HepG2 (cell line): Measurements from ENCODE around the gene ID4. TPM values are rescaled to one million over a fixed set of nuclear protein-coding genes. Genes with fewer than 3 reads are reported as not detected.
A peak's percentile ranks its signal among the peaks of the same experiment; 100 is the strongest.

ENCODE experiments used
- ATAC-seq: fragments of 200-7000 bp; cut with Tn5 transposase; 3 replicates; pipeline ENCODE4 v1.9.1; 2020; ENCODE audit warnings: mild to moderate bottlenecking, moderate library complexity
- BruUV-seq: library from RNA; stranded (reverse); fragments of 400-500 nt; replicated peaks from 2 replicates; lab custom pipeline; 2021; lab: Mats Ljungman, UMichigan
- CTCF ChIA-PET: fragments of 300-600 bp; formaldehyde crosslinking; extraction: SDS; loops from one replicate; lab custom pipeline; 2021; ENCODE audit warnings: low total read pairs, inconsistent platforms, low intra/inter-chr PET ratio; lab: Yijun Ruan, JAX
- POLR2A ChIA-PET: fragments of 350-600 bp; sonication (Branson Sonifier 250); formaldehyde crosslinking; loops from one replicate; lab custom pipeline; 2020; ENCODE audit warnings: antibody characterized with exemption, inconsistent platforms; lab: Yijun Ruan, JAX
- DNase-seq: peaks from one replicate; pipeline ENCODE4 v3.0.0-alpha.2; 2015; ENCODE audit warnings: low spot score
- FAIRE-seq: peaks from 3 replicates; lab custom pipeline; 2011; peaks lifted over from hg19 to GRCh38; lab: Jason Lieb, UNC
- H2AFZ ChIP-seq: one replicate; pipeline ENCODE4 v1.6.1; 2011; ENCODE audit warnings: low read length, inconsistent platforms
- H3K27ac ChIP-seq: fragments of 300-600 bp; 3 replicates; pipeline ENCODE4 v1.8.0; 2011; ENCODE audit warnings: mixed run types, mild to moderate bottlenecking, mixed read lengths, low read length, inconsistent platforms; ENCODE audit not compliant: insufficient read depth; ENCODE audit errors: extremely low read length
- H3K27me3 ChIP-seq, 2 experiments: fragments of 200-600 bp in 1 of 2; 2 replicates in 1 of 2; 3 replicates in 1 of 2; pipeline versions ENCODE4 v1.6.0 to v1.8.0; 2011; ENCODE audit warnings: low read length in 2 of 2, mild to moderate bottlenecking in 2 of 2, moderate library complexity in 2 of 2, inconsistent platforms in 1 of 2; ENCODE audit not compliant: insufficient read depth in 2 of 2, control insufficient read depth in 1 of 2
- H3K36me3 ChIP-seq, 2 experiments: fragments of 200-600 bp in 1 of 2; replicated peaks in 1 of 2; 2 replicates in 1 of 2; 3 replicates in 1 of 2; pipeline versions ENCODE4 v1.5.1 to v1.8.0; 2011; ENCODE audit warnings: low read length in 2 of 2, inconsistent platforms in 1 of 2; ENCODE audit not compliant: insufficient read depth in 2 of 2, control insufficient read depth in 1 of 2
- H3K4me1 ChIP-seq: 2 replicates; pipeline ENCODE4 v1.5.1; 2012; ENCODE audit warnings: low read length, inconsistent platforms; ENCODE audit not compliant: insufficient read depth
- H3K4me2 ChIP-seq: 2 replicates; pipeline ENCODE4 v1.6.0; 2011; ENCODE audit warnings: low read depth, low read length, inconsistent platforms
- H3K4me3 ChIP-seq, 3 experiments: fragments of 200-600 bp in 1 of 3; sonication (generic), shearing (Covaris generic) in 1 of 3; replicated peaks in 1 of 3; 2 replicates each; pipeline ENCODE4 v1.5.1; 2011 to 2016; ENCODE audit warnings: low read length in 3 of 3, inconsistent platforms in 2 of 3, low read depth in 2 of 3, mild to moderate bottlenecking in 2 of 3, control low read depth in 1 of 3, mixed read lengths in 1 of 3; ENCODE audit not compliant: insufficient read depth in 1 of 3
- H3K79me2 ChIP-seq: one replicate; pipeline ENCODE4 v1.6.1; 2011; ENCODE audit warnings: low read length, inconsistent platforms; ENCODE audit not compliant: insufficient read depth
- H3K9ac ChIP-seq: 2 replicates; pipeline ENCODE4 v1.6.0; 2011; ENCODE audit warnings: mild to moderate bottlenecking, low read depth, low read length, inconsistent platforms; ENCODE audit not compliant: insufficient read depth
- H3K9me3 ChIP-seq: 2 replicates; pipeline ENCODE4 v1.5.1; 2012; ENCODE audit warnings: mild to moderate bottlenecking, low read length
- H4K20me1 ChIP-seq: 2 replicates; pipeline ENCODE4 v1.6.0; 2011; ENCODE audit warnings: inconsistent platforms, mild to moderate bottlenecking, low read length, moderate library complexity; ENCODE audit not compliant: insufficient read depth
- CEBPB ChIP-seq: IDR thresholded peaks from 2 replicates; pipeline ENCODE4 v1.6.1; 2011; ENCODE audit warnings: low read depth, low read length, improper control_type of control experiment, borderline replicate concordance
- CEBPG ChIP-seq: IDR thresholded peaks from 2 replicates; pipeline ENCODE4 v1.6.1; 2016
- CREB1 ChIP-seq, 2 experiments: fragments of 450-650 bp in 1 of 2; IDR thresholded peaks; 2 replicates each; pipeline ENCODE4 v1.6.1; 2016 to 2017; ENCODE audit warnings: control low read depth in 1 of 2, mild to moderate bottlenecking in 1 of 2, missing compliant biosample characterization in 1 of 2, missing genetic modification characterization in 1 of 2
- ETV5 ChIP-seq: IDR thresholded peaks from 2 replicates; pipeline ENCODE4 v1.6.1; 2018; ENCODE audit warnings: missing biosample characterization, missing genetic modification reagents, inconsistent platforms, borderline replicate concordance
- FOXA1 ChIP-seq, 2 experiments: fragments of 450-650 bp in 1 of 2; sonication (generic) in 1 of 2; formaldehyde crosslinking in 1 of 2; IDR thresholded peaks; 2 replicates each; pipeline versions ENCODE4 v1.4.0 to v1.6.1; 2016 to 2020; ENCODE audit warnings: missing genetic modification reagents in 1 of 2
- FOXC1 ChIP-seq: sonication (generic); formaldehyde crosslinking; IDR thresholded peaks from 2 replicates; pipeline ENCODE4 v1.8.0; 2022; ENCODE audit warnings: mild to moderate bottlenecking, missing genetic modification reagents, borderline replicate concordance
- GATAD2A ChIP-seq: IDR thresholded peaks from 2 replicates; pipeline ENCODE4 v1.6.1; 2016
- HNF4A ChIP-seq: sonication (generic); formaldehyde crosslinking; IDR thresholded peaks from 2 replicates; pipeline ENCODE4 v1.4.0; 2020; ENCODE audit warnings: missing genetic modification reagents
- KDM4B ChIP-seq: sonication (generic); formaldehyde crosslinking; IDR thresholded peaks from 2 replicates; pipeline ENCODE4 v1.4.0; 2020; ENCODE audit warnings: missing genetic modification reagents
- PLSCR1 ChIP-seq: sonication (generic); formaldehyde crosslinking; IDR thresholded peaks from 2 replicates; pipeline ENCODE4 v1.5.0; 2020; ENCODE audit warnings: missing genetic modification reagents, mild to moderate bottlenecking, borderline replicate concordance
- THAP9 ChIP-seq: sonication (generic); formaldehyde crosslinking; IDR thresholded peaks from 2 replicates; pipeline ENCODE4; 2020; ENCODE audit warnings: missing genetic modification reagents, mild to moderate bottlenecking, borderline replicate concordance
- ZBTB21 ChIP-seq: sonication (generic); formaldehyde crosslinking; IDR thresholded peaks from 2 replicates; pipeline ENCODE4 v1.4.0; 2020; ENCODE audit warnings: missing genetic modification reagents
- ZNF12 ChIP-seq: sonication (generic); formaldehyde crosslinking; IDR thresholded peaks from 2 replicates; pipeline ENCODE4 v1.5.0; 2020; ENCODE audit warnings: missing genetic modification reagents
- ZNF430 ChIP-seq: sonication (generic); formaldehyde crosslinking; IDR thresholded peaks from 2 replicates; pipeline ENCODE4 v1.9.0; 2021; ENCODE audit warnings: mild to moderate bottlenecking, missing genetic modification reagents
- WGBS: methylation state at CpG from one replicate; pipeline ENCODE4 v1.1.6; 2017; ENCODE audit warnings: low lambda C conversion rate; 5-methylcytosine and 5-hydroxymethylcytosine counted together
- in situ Hi-C: cut with HindIII; loops from 2 replicates; pipeline ENCODE4 v1.10.0; 2017; ENCODE audit warnings: low pct_unique_long_range_greater_than_20kb; ENCODE audit not compliant: extremely low pct_ligation_motif_present
- intact Hi-C: fragments of 100-400 bp; cut with micrococcal nuclease; formaldehyde crosslinking; loops from one replicate; pipeline ENCODE4 v1.10.0; 2022; ENCODE audit not compliant: unreplicated experiment
- polyA plus RNA-seq, 8 experiments: library from polyadenylated mRNA; depleted of rRNA in 3 of 8; stranded (reverse) in 7 of 8; unstranded in 1 of 8; fragments of >200 nt; fragmentation: Illumina TruSeq in 4 of 8; extraction: Trizol in 4 of 8; gene quantifications; 2 replicates each; pipeline versions ENCODE4 v1.2.1 to v1.2.3, GENCODE V29; 2011 to 2016; ENCODE audit warnings: low read depth in 4 of 8, missing spikeins in 1 of 8, mixed read lengths in 1 of 8; ENCODE audit not compliant: insufficient read depth in 1 of 8
- total RNA-seq, 5 experiments: library from RNA; depleted of rRNA; stranded (reverse); fragments of >200 nt; fragmentation: Illumina TruSeq; extraction: Trizol; gene quantifications; 2 replicates each; pipeline ENCODE4 v1.2.3, GENCODE V29; 2016; ENCODE audit warnings: low read depth in 1 of 5
- TF ChIP-seq, protein P1 (sequence below): sonication (generic); formaldehyde crosslinking; IDR thresholded peaks from 2 replicates; pipeline ENCODE4 v1.4.0; 2020; ENCODE audit warnings: mild to moderate bottlenecking, missing genetic modification reagents

Gene ID4
- total and polyA plus RNA-seq, 2 of the 13 experiments (the other 11 are each of a cell fraction or from before 2014, with no cell fraction given) = 0.20 to 0.44 TPM

DNA sequence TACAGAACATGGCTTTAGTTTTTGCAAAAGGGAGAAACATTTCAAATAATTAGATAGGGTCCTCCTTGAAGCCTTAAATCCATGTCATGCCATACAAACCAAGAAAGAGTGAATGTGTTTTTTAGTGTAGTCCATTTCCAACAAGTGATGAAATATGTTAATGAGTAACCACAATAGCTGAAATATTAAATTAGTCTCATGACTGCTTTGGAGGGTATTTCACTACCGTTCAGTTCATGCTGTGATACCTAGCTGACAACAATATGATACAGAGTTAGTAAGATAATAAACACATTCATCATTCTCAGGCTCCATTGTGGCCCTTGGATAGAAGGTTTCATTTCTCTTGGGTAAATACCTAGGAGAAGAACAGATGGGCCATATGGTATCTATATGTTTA lies 5.8 kb upstream of the ID4 start:
- no peak for ATAC-seq
- ChIA-PET POLR2A (no interaction called here), CTCF (no interaction called here)
- 39% methylated on average over 1 of the region's 1 CpG for WGBS
- Histone ChIP-seq H3K79me2 (no peaks in the 10 kb centered on the region), H3K27me3 (no peaks in the 10 kb centered on the region), H3K4me1 (peaks cover 28% of the 10 kb centered on the region), H3K27ac (no peak overlapping the region), H3K4me2 (no peak overlapping the region), H3K4me3 (no peak overlapping the region), H3K36me3 (no peaks in the 10 kb centered on the region), H2AFZ (no peak overlapping the region), H3K9ac (no peak overlapping the region), H3K9me3 (no peaks in the 10 kb centered on the region)
- no peak for DNase-seq
- intact Hi-C loops = no loop called here
- no peak for FAIRE-seq
- no TSS peak for BruUV-seq
- in situ Hi-C loops = loop anchor here (25.0 kb wide), 1 partner anchor 1569 kb away; the partner anchor contains the start of gene DEK
- no peak for TF ChIP-seq FOXC1
- TF ChIP-seq, all 625 proteins: peak for 0
- no peaks in the 10 kb centered on the region; the same call in 1 of the 2 replicates for H4K20me1 ChIP-seq

DNA sequence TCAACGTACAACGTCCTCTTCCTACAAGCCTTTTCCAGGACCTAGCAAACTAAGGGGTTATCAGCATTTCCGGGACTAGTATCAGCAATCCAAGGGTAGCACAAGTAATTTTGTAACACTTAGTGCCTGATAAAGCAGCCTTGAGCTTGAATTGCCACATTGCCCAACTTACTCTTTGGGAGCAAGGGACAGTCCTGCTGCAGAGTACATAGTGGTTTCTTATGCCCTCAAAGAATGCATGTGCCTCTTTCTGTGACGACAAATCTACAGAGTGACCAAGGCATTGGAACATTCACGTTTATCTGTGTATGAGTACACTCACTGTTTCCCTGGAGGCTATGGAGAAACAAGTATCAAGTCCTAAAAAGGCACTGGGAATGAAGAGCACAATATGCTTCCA lies 3.2 kb upstream of the ID4 start:
- ATAC-seq (peak; percentile 5), FAIRE-seq (peak; percentile 89), DNase-seq (peak; percentile 75)
- Histone ChIP-seq H3K4me1 (peaks cover 32% of the 10 kb centered on the region), H3K27me3 (no peaks in the 10 kb centered on the region; a peak in 1 of 5 replicates), H3K4me3 (no peak overlapping the region), H3K9ac (no peak overlapping the region), H3K4me2 (peak overlapping the region; percentile 25), H3K9me3 (no peaks in the 10 kb centered on the region), H3K79me2 (no peaks in the 10 kb centered on the region), H4K20me1 (no peaks in the 10 kb centered on the region; the same call in 1 of the 2 replicates), H3K27ac (no peak overlapping the region), H3K36me3 (no peaks in the 10 kb centered on the region), H2AFZ (no peak overlapping the region)
- BruUV-seq = no TSS peak
- 17% methylated on average over 5 of the region's 5 CpGs for WGBS
- intact Hi-C loops (no loop called here), in situ Hi-C loops (loop anchor here (25.0 kb wide), 1 partner anchor 1572 kb away; the partner anchor contains the start of gene DEK)
- POLR2A ChIA-PET = interaction anchor here (1.4 kb wide), 1 partner anchor 29 kb away, joined by 3 read pairs; no protein-coding TSS in a partner anchor
- CTCF ChIA-PET = no interaction called here
- TF ChIP-seq THAP9 (CRISPR knock-in tag) = no peak
- TF ChIP-seq ZBTB21 (CRISPR knock-in tag) = peak; percentile 51; the same call in 1 of the 2 replicates
- peak; percentile 73 for TF ChIP-seq HNF4A
- TF ChIP-seq KDM4B (CRISPR knock-in tag) = no peak
- TF ChIP-seq CEBPB = peak; percentile 46; the same call in 1 of the 2 replicates
- 0 out of 2 replicates have a peak, but pooled peaks have one; percentile 21 for TF ChIP-seq GATAD2A (CRISPR knock-in tag)
- TF ChIP-seq CEBPG (CRISPR knock-in tag) = peak; percentile 67
- TF ChIP-seq ZNF12 = peak; percentile 44; the same call in 1 of the 2 replicates
- peak; percentile 37; the same call in 1 of the 2 replicates for TF ChIP-seq CREB1 (IDR thresholded peaks at IDR 0.05)
- no peak; the same call in 1 of the 2 replicates for TF ChIP-seq CREB1 (CRISPR knock-in tag; IDR thresholded peaks at IDR 0.05)
- no peak for TF ChIP-seq ZNF430 (CRISPR knock-in tag)
- TF ChIP-seq, protein P1, sequence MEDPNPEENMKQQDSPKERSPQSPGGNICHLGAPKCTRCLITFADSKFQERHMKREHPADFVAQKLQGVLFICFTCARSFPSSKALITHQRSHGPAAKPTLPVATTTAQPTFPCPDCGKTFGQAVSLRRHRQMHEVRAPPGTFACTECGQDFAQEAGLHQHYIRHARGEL = no peak
- TF ChIP-seq PLSCR1 (CRISPR knock-in tag) = no peak
- peak; percentile 23; the same call in 1 of the 2 replicates for TF ChIP-seq ETV5 (CRISPR knock-in tag)
- TF ChIP-seq FOXA1 (IDR thresholded peaks at IDR 0.05) = no peak
- peak; percentile 43 for TF ChIP-seq FOXA1 (CRISPR knock-in tag; IDR thresholded peaks at IDR 0.05)
